Keratinocyte (primary cell): ENCODE measurements around the gene DNAJC25.

Source experiments
- EZH2 ChIP-seq: IDR thresholded peaks from one replicate; pipeline ENCODE4 v1.6.1; 2012; ENCODE audit warnings: inconsistent platforms, mild to moderate bottlenecking, low read length, moderate library complexity
- TF ChIP-seq, protein P1 (sequence below), 3 experiments: IDR thresholded peaks in 1 of 3; conservative IDR thresholded peaks in 1 of 3; optimal IDR thresholded peaks in 1 of 3; 2 replicates in 2 of 3; 3 replicates in 1 of 3; pipeline versions ENCODE3 to v1.5.1; 2011; ENCODE audit warnings: low read length in 3 of 3, mild to moderate bottlenecking in 3 of 3, moderate library complexity in 2 of 3, control low read depth in 1 of 3, inconsistent platforms in 1 of 3; ENCODE audit not compliant: insufficient read depth in 2 of 3; ENCODE audit errors: extremely low read depth in 1 of 3

DNA sequence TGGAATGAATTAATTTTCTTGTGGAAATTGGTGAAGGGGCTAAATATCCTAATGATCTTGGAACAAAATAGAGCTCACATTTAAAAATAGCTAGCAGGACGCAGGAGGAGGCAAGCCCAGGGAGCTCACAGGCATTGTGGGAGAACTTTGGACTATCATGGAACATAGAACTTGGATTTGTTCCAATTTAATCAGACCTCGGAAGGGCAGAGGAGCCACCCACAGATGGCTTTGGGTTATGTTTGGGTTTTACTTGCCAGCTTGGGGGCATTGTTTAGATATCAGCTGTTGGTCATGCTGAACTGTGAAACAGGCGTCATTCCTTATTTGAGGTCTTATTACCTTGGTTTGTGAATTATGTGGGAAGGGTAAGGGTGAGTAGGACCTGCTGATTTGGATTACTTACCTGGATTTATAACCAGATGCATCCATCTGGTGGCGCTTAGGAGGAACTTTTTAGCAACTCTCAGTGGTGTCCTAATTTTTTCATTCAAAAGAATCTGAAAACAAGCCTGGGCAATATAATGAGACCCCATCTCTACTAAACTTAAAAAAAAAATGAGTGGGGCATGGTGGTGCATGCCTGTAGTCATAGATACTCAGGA, 17.6 kb upstream of the DNAJC25 start:
- TF ChIP-seq, protein P1, sequence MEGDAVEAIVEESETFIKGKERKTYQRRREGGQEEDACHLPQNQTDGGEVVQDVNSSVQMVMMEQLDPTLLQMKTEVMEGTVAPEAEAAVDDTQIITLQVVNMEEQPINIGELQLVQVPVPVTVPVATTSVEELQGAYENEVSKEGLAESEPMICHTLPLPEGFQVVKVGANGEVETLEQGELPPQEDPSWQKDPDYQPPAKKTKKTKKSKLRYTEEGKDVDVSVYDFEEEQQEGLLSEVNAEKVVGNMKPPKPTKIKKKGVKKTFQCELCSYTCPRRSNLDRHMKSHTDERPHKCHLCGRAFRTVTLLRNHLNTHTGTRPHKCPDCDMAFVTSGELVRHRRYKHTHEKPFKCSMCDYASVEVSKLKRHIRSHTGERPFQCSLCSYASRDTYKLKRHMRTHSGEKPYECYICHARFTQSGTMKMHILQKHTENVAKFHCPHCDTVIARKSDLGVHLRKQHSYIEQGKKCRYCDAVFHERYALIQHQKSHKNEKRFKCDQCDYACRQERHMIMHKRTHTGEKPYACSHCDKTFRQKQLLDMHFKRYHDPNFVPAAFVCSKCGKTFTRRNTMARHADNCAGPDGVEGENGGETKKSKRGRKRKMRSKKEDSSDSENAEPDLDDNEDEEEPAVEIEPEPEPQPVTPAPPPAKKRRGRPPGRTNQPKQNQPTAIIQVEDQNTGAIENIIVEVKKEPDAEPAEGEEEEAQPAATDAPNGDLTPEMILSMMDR (optimal IDR thresholded peaks at IDR 0.05 in 1 of 3, IDR thresholded peaks at IDR 0.05 in 1 of 3, conservative IDR thresholded peaks at IDR 0.05 in 1 of 3; ENCODE audit: extremely low read depth in 1 of 3, insufficient read depth in 2 of 3, low read length in 3 of 3), result no peak
- TF ChIP-seq EZH2, result no peak
